ENCODE results near the gene NPR1.
"Not testable (repeated sequence)": the region's sequence is repeated elsewhere in the genome, so short reads cannot be mapped to it uniquely, and the experiment has no call there.

NPR1 gene

GRCh38 chr1:153717330-153717729 lies 38.8 kb downstream of the NPR1 start:
- in situ Hi-C loops (cut with HindIII; ENCODE audit: low sequenced_read_pairs): no loop called here
- TF ChIP-seq, protein P1, sequence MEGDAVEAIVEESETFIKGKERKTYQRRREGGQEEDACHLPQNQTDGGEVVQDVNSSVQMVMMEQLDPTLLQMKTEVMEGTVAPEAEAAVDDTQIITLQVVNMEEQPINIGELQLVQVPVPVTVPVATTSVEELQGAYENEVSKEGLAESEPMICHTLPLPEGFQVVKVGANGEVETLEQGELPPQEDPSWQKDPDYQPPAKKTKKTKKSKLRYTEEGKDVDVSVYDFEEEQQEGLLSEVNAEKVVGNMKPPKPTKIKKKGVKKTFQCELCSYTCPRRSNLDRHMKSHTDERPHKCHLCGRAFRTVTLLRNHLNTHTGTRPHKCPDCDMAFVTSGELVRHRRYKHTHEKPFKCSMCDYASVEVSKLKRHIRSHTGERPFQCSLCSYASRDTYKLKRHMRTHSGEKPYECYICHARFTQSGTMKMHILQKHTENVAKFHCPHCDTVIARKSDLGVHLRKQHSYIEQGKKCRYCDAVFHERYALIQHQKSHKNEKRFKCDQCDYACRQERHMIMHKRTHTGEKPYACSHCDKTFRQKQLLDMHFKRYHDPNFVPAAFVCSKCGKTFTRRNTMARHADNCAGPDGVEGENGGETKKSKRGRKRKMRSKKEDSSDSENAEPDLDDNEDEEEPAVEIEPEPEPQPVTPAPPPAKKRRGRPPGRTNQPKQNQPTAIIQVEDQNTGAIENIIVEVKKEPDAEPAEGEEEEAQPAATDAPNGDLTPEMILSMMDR (IDR thresholded peaks at IDR 0.05; ENCODE audit: low read depth, low read length): no peak
- no peak overlapping the region for H3K4me3 ChIP-seq (ENCODE audit: low read depth, low read length)
- no peak for DNase-seq (ENCODE audit: low read depth, low spot score)

DNA sequence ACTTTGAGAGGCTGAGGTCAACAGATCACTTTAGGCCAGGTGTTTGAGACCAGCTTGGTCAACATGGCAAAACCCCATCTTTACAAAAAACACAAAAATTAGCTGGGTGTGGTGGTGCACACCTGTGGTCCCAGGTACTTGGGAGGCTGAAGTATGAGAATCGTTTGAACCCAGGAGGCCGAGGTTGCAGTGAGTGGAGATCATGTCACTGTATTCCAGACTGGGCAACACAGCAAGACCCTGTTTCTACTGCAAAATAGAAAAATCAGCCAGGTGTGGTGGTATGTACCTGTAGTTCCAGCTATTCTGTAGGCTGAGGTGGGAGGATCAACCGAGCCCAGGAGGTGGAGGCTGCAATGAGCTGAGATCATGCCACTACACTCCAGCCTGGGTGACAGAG lies 45.2 kb downstream of the NPR1 start:
- H3K4me3 ChIP-seq (ENCODE audit: low read depth, low read length): no peak overlapping the region
- in situ Hi-C loops (cut with HindIII; ENCODE audit: low sequenced_read_pairs): no loop called here
- TF ChIP-seq, protein P1 (IDR thresholded peaks at IDR 0.05; ENCODE audit: low read depth, low read length): no peak
- DNase-seq (ENCODE audit: low read depth, low spot score): no peak

DNA sequence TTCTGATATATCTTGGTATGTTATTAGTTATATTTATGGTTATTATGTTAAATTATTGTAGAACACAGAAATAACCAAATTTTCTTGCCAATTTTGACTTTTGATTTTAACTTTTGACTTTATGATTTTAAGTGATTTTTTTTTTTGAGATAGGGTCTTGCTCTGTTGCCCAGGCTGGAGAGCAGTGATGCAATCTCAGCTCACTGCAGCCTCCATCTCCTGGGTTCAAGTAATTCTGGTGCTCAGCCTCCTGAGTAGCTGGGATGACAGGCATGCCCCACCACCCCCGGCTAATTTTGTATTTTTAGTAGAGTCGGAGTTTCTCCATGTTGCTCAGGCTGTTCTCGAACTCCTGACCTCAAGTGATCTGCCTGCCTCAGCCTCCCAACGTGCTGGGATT lies 46.1 kb downstream of the NPR1 start:
- H3K4me3 ChIP-seq (ENCODE audit: low read depth, low read length); in situ Hi-C loops (cut with HindIII; ENCODE audit: low sequenced_read_pairs); DNase-seq (ENCODE audit: low read depth, low spot score): not testable (repeated sequence)

- in situ Hi-C loops (cut with HindIII; ENCODE audit: low sequenced_read_pairs): no loop called here
- TF ChIP-seq, protein P1 (IDR thresholded peaks at IDR 0.05; ENCODE audit: low read depth, low read length): no peak
- peak within 1 kb of the TSS; percentile 96 for H3K4me3 ChIP-seq (ENCODE audit: low read depth, low read length)
- DNase-seq (ENCODE audit: low read depth, low spot score): peak; percentile 100
Observed at GRCh38 chr1:153727463-153728304, 49.2 kb downstream of the NPR1 start, which contains the start of gene INTS3. TSS of gene INTS3 (plus strand) at chr1:153728050. CDS start at chr1:153728635, 585 bp downstream.

DNA sequence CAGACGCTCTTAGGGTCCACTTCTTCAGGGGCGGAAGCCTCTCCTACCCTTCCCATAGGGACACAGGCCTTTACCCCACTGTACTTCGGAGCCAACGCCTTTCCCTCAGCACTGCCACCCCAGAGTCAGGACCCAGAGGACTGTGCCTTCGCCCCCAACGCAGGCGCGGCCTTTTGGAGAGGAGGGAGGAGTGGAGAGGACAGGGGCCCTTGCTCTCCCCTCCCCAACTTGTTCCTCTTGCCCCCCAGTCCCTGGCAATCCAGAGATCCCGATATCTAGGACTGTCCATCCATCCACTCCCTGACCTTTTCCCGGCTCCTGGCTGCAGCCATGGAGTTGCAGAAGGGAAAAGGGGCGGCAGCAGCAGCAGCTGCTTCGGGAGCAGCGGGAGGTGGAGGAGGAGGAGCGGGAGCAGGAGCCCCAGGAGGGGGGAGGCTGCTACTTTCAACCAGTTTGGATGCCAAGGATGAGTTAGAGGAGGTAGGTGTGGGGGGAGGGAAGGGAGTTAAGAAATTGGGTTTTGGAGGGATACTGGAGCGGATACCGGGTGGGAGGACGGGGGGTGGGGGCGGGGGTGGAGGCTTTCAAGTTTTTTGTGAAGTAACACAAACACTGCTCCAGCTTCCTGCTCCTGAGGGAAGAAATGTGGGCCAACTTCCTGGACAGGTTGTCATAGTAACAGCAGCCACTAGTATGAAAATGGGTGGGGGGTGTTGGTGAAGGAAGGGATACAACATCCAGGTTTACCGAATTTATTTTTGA lies 50.0 kb downstream of the NPR1 start:
- TF ChIP-seq, protein P1 (IDR thresholded peaks at IDR 0.05; ENCODE audit: low read depth, low read length): no peak
- H3K4me3 ChIP-seq (ENCODE audit: low read depth, low read length): peak overlapping the region; percentile 96
- in situ Hi-C loops (cut with HindIII; ENCODE audit: low sequenced_read_pairs): no loop called here
- peak; percentile 36 for DNase-seq (ENCODE audit: low read depth, low spot score)

DNA sequence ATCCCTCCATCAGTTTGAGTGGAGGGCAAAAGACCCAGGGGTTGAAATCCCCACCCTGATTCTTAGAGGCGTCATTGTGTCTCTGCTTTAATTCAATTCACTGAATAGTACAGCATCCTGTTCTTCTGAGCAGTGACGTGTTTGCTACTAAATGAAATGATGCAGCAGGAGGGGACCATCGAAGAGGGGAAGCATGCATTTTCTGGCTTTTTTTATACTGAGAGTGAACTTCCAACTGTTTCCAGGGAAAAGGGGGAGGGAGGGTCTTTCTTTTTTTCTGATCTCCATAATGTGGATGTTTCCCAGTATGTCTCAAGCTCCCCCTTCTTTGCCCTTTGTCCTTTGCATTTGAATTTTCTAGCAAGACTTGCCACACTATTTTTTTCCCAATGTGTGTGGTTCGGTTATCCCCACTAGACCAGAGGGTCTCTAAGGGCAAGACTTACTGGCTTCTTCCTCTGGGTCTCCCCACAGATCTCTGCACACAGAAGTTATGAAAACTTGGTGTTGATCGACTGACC lies 52.0 kb downstream of the NPR1 start:
- TF ChIP-seq, protein P1 (IDR thresholded peaks at IDR 0.05; ENCODE audit: low read depth, low read length): no peak
- DNase-seq (ENCODE audit: low read depth, low spot score): no peak
- H3K4me3 ChIP-seq (ENCODE audit: low read depth, low read length): no peak overlapping the region
- in situ Hi-C loops (cut with HindIII; ENCODE audit: low sequenced_read_pairs): no loop called here
